Tibial nerve (tissue), 4 donors: Measurements from ENCODE around the gene LIPG. TPM values are rescaled to one million over a fixed set of nuclear protein-coding genes. Genes with fewer than 3 reads are reported as not detected.
"Not testable (repeated sequence)": the region's sequence is repeated elsewhere in the genome, so short reads cannot be mapped to it uniquely, and the experiment has no call there.

ENCODE experiments used
- DNase-seq, 2 donors: peaks; one replicate each; pipeline ENCODE4 v3.0.0-alpha.2; 2019; ENCODE audit warnings: low spot score in 2 of 2
- H3K27ac ChIP-seq, 4 donors: fragments of 200-600 bp; sonication (generic) in 3 of 4; one replicate each; pipeline ENCODE4 v1.5.1; 2017 to 2019; ENCODE audit warnings: mild to moderate bottlenecking in 1 of 4
- H3K27me3 ChIP-seq, 2 donors: fragments of 200-600 bp; sonication (generic) in 1 of 2; one replicate each; pipeline versions ENCODE4 v1.5.1 to v1.6.0; 2017 to 2019
- H3K36me3 ChIP-seq, 3 donors: fragments of 200-600 bp; sonication (generic); one replicate each; pipeline ENCODE4 v1.5.1; 2018 to 2019
- H3K4me1 ChIP-seq, 4 donors: fragments of 200-600 bp; sonication (generic) in 3 of 4; one replicate each; pipeline ENCODE4 v1.5.1; 2017 to 2019
- H3K4me3 ChIP-seq, 4 donors: fragments of 200-600 bp; sonication (generic) in 3 of 4; one replicate each; pipeline ENCODE4 v1.5.1; 2017 to 2019; ENCODE audit warnings: mild to moderate bottlenecking in 1 of 4, moderate library complexity in 1 of 4
- H3K9me3 ChIP-seq, 4 donors: fragments of 200-600 bp; sonication (generic) in 3 of 4; one replicate each; pipeline ENCODE4 v1.5.1; 2017 to 2019
- CTCF ChIP-seq, 5 experiments: fragments of 200-600 bp in 3 of 5; fragments of 450-650 bp in 2 of 5; sonication (generic) in 3 of 5; IDR thresholded peaks; one replicate each; pipeline ENCODE4 v1.5.1; 2016 to 2019; ENCODE audit warnings: antibody characterized with exemption in 5 of 5, mild to moderate bottlenecking in 3 of 5, moderate library complexity in 2 of 5
- EP300 ChIP-seq, 2 donors: sonication (generic); formaldehyde crosslinking; IDR thresholded peaks; one replicate each; pipeline ENCODE4 v1.6.1; 2017; ENCODE audit warnings: antibody characterized with exemption in 2 of 2, mild to moderate bottlenecking in 1 of 2
- POLR2A ChIP-seq, 2 donors: fragments of 450-650 bp; IDR thresholded peaks; one replicate each; pipeline ENCODE4 v1.6.1; 2017; ENCODE audit warnings: antibody characterized with exemption in 2 of 2, mild to moderate bottlenecking in 2 of 2, moderate library complexity in 2 of 2
- whole genome bisulfite sequencing, 2 donors: methylation state at CpG; one replicate each; pipeline ENCODE4 v1.1.5; 2018; 5-methylcytosine and 5-hydroxymethylcytosine counted together
- total RNA-seq, 4 donors: library from RNA; depleted of rRNA; stranded (reverse); fragments of >200 nt; gene quantifications; one replicate each; pipeline ENCODE4 v1.1.0, GENCODE V29; 2016

LIPG gene
- total RNA-seq, 4 donors from 2014 or later: 0.39 to 0.44 TPM; not detected in 2

GRCh38 chr18:49558356-49558755 is 3.5 kb upstream of the LIPG start:
- H3K4me1 ChIP-seq: peaks cover 0 to 25% (median 16%) of the 10 kb centered on the region in 4 donors
- no peaks in the 10 kb centered on the region for H3K36me3 ChIP-seq
- 71 to 85% methylated on average over 3 of the region's 3 CpGs for WGBS, 2 donors
- H3K27me3 ChIP-seq: peaks cover 0 to 41% of the 10 kb centered on the region in 2 donors
- H3K4me3 ChIP-seq: no peak overlapping the region
- H3K27ac ChIP-seq: no peak overlapping the region
- DNase-seq: no peak
- TF ChIP-seq EP300 (IDR thresholded peaks at IDR 0.05) (no peak), POLR2A (IDR thresholded peaks at IDR 0.05) (no peak), CTCF (IDR thresholded peaks at IDR 0.05) (no peak)
- peaks cover 0 to under 1% (median 0%) of the 10 kb centered on the region in 4 donors for H3K9me3 ChIP-seq

- not testable (repeated sequence) for H3K9me3 ChIP-seq, H3K36me3 ChIP-seq, H3K27ac ChIP-seq, H3K4me3 ChIP-seq, DNase-seq
- 81 to 82% methylated on average over 16 of the region's 16 CpGs for WGBS, 2 donors
- TF ChIP-seq CTCF (IDR thresholded peaks at IDR 0.05): peak; percentile 18 to 50 (median 38)
- Histone ChIP-seq H3K4me1 (peaks cover 0 to 25% (median 16%) of the 10 kb centered on the region in 4 donors), H3K27me3 (peaks cover 0 to 49% of the 10 kb centered on the region in 2 donors)
Observed at GRCh38 chr18:49559326-49559931, 2.4 kb upstream of the LIPG start.

- Histone ChIP-seq H3K27ac (no peak overlapping the region), H3K9me3 (no peaks in the 10 kb centered on the region), H3K4me3 (no peak overlapping the region), H3K36me3 (no peaks in the 10 kb centered on the region), H3K27me3 (peaks cover 0 to 58% of the 10 kb centered on the region in 2 donors), H3K4me1 (peaks cover 0 to 25% (median 16%) of the 10 kb centered on the region in 4 donors)
- 9 to 20% methylated on average over 3 of the region's 3 CpGs for WGBS, 2 donors
- DNase-seq: no peak
- TF ChIP-seq CTCF (IDR thresholded peaks at IDR 0.05): no peak
- TF ChIP-seq POLR2A (IDR thresholded peaks at IDR 0.05): no peak
- no peak for TF ChIP-seq EP300 (IDR thresholded peaks at IDR 0.05)
Observed at GRCh38 chr18:49560277-49560623, 1.6 kb upstream of the LIPG start.

GRCh38 chr18:49560624-49561288 is 1.1 kb upstream of the LIPG start:
- 2% methylated on average over 40 to 46 of the region's 46 CpGs for WGBS, 2 donors
- Histone ChIP-seq H3K4me3 (peak overlapping the region; percentile 8 to 43 (median 22)), H3K4me1 (peaks cover 0 to 25% (median 16%) of the 10 kb centered on the region in 4 donors), H3K27me3 (peaks cover 0 to 63% of the 10 kb centered on the region in 2 donors), H3K27ac (no peak overlapping the region), H3K36me3 (no peaks in the 10 kb centered on the region), H3K9me3 (no peaks in the 10 kb centered on the region)
- no peak for DNase-seq
- TF ChIP-seq POLR2A (IDR thresholded peaks at IDR 0.05): no peak
- TF ChIP-seq EP300 (IDR thresholded peaks at IDR 0.05): no peak
- no peak for TF ChIP-seq CTCF (IDR thresholded peaks at IDR 0.05)

GRCh38 chr18:49562481-49563129 is 748 bp downstream of the LIPG start:
- peaks cover 0 to 25% (median 16%) of the 10 kb centered on the region in 4 donors for H3K4me1 ChIP-seq
- H3K36me3 ChIP-seq: no peaks in the 10 kb centered on the region
- H3K9me3 ChIP-seq: no peaks in the 10 kb centered on the region
- TF ChIP-seq POLR2A (IDR thresholded peaks at IDR 0.05) (no peak), EP300 (IDR thresholded peaks at IDR 0.05) (no peak), CTCF (IDR thresholded peaks at IDR 0.05) (no peak)
- peaks cover 0 to 63% of the 10 kb centered on the region in 2 donors for H3K27me3 ChIP-seq
- WGBS, 2 donors: 69 to 74% methylated on average over 11 of the region's 11 CpGs
- DNase-seq: no peak
- peak overlapping the region in 2 of 4 donors; percentile 32 to 43 for H3K4me3 ChIP-seq
- H3K27ac ChIP-seq: no peak overlapping the region
